Activated CD4-positive, alpha-beta T cell treated with anti-CD3 and anti-CD28 coated beads, Interleukin-2, amount 10 ng/mL, durations not matched to agents 7 days and 5 days (primary cell): Measurements from ENCODE around the gene DTD1. TPM values are rescaled to one million over a fixed set of nuclear protein-coding genes. Genes with fewer than 3 reads are reported as not detected.
A peak's percentile ranks its signal among the peaks of the same experiment; 100 is the strongest.

ENCODE experiments used
- CTCF ChIA-PET: fragments of 350-600 bp; sonication (Branson Sonifier 250); formaldehyde crosslinking; loops from one replicate; lab custom pipeline; 2021; ENCODE audit warnings: antibody characterized with exemption; lab: Charles Lee
- POLR2A ChIA-PET: fragments of 350-600 bp; sonication (Branson Sonifier 250); formaldehyde crosslinking; loops from one replicate; lab custom pipeline; 2021; ENCODE audit warnings: antibody characterized with exemption; lab: Charles Lee
- DNase-seq: peaks from one replicate; pipeline ENCODE4 v3.0.0-alpha.2; 2020
- H3K27ac Mint-ChIP-seq: one replicate; pipeline ENCODE4 v1.8.0; 2021; ENCODE audit warnings: mild to moderate bottlenecking, moderate library complexity, mixed read lengths
- H3K27me3 Mint-ChIP-seq: one replicate; pipeline ENCODE4 v1.8.0; 2021; ENCODE audit warnings: mixed read lengths
- H3K36me3 Mint-ChIP-seq: one replicate; pipeline ENCODE4 v1.8.0; 2021; ENCODE audit warnings: low read depth, mixed read lengths
- H3K4me1 Mint-ChIP-seq: one replicate; pipeline ENCODE4 v1.8.0; 2021; ENCODE audit warnings: mixed read lengths
- H3K4me3 Mint-ChIP-seq: one replicate; pipeline ENCODE4 v1.8.0; 2021; ENCODE audit warnings: mild to moderate bottlenecking, moderate library complexity, mixed read lengths
- H3K9me3 Mint-ChIP-seq: one replicate; pipeline ENCODE4 v1.8.0; 2021; ENCODE audit warnings: mixed read lengths
- total RNA-seq, 2 experiments: library from RNA; stranded (reverse); gene quantifications; one replicate each; pipeline ENCODE4 v1.2.3, GENCODE V29; 2021

The DTD1 gene
- total RNA-seq, 2 experiments from 2014 or later = 17.7 to 19.4 TPM

- Mint-ChIP-seq H3K9me3 (no peaks in the 10 kb centered on the region), H3K36me3 (no peaks in the 10 kb centered on the region)
- CTCF ChIA-PET = no interaction called here
Observed at GRCh38 chr20:18678549-18679419, 90.9 kb downstream of the DTD1 start.

DNA sequence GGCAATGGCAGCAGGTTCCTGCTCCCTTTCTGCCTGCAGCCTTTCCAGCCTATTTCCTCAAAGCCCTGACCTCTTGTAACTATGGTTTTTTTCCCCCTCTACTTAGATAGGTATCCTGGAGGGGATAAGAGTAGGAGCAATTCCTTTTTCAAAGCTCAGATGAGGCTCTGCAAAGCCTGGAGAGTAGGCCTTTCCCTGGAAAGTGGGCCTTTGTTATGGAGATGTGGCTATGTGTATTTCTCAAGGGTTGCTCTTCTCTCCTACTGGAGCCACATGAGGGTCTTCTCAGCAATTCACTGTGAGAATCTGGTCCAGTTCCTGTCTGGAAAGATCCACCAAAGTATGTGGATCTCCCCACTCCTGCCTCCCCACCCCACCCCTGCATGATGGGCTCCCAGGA is 96.0 kb downstream of the DTD1 start:
- CTCF ChIA-PET = no interaction called here
- no peaks in the 10 kb centered on the region for H3K27me3 Mint-ChIP-seq

More at GRCh38 chr20:18678549-18679419, 90.9 kb downstream of the DTD1 start:
- no peak for DNase-seq
- POLR2A ChIA-PET = no interaction called here
- Mint-ChIP-seq H3K27ac (no peak overlapping the region), H3K27me3 (no peaks in the 10 kb centered on the region), H3K4me1 (no peaks in the 10 kb centered on the region), H3K4me3 (no peak overlapping the region)

DNA sequence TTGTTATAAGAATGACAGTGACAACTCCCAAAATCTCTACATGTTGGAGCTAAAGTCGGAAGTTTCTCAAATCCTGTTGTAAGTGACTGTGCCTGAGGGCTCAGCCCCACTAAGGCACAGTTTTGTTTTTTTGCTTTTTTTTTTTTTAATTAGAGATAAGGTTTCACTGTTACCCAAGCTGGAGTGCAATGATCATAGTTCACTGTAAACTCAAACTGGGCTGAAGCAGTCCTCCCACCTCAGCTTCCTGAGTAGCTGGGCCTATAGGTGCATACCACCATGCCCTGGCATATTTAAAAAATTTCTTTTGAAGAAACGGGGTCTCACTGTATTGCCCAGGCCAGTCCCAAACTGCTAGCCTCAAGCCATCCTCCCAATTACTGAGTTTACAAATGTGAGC is 96.9 kb downstream of the DTD1 start:
- Mint-ChIP-seq H3K4me1 (no peaks in the 10 kb centered on the region), H3K9me3 (no peaks in the 10 kb centered on the region), H3K36me3 (no peaks in the 10 kb centered on the region), H3K27me3 (no peaks in the 10 kb centered on the region), H3K27ac (no peak overlapping the region), H3K4me3 (no peak overlapping the region)
- ChIA-PET POLR2A (no interaction called here), CTCF (interaction anchor here (0.7 to 1.3 kb wide), 2 partner anchors 10 to 13 kb away, joined by 3 to 4 read pairs; no protein-coding TSS in a partner anchor)
- DNase-seq = no peak

More for the DNA sequence above, 96.0 kb downstream of the DTD1 start:
- no peak for DNase-seq
- POLR2A ChIA-PET = no interaction called here
- Mint-ChIP-seq H3K27ac (no peak overlapping the region), H3K36me3 (no peaks in the 10 kb centered on the region), H3K4me1 (no peaks in the 10 kb centered on the region), H3K4me3 (no peak overlapping the region), H3K9me3 (no peaks in the 10 kb centered on the region)

DNA sequence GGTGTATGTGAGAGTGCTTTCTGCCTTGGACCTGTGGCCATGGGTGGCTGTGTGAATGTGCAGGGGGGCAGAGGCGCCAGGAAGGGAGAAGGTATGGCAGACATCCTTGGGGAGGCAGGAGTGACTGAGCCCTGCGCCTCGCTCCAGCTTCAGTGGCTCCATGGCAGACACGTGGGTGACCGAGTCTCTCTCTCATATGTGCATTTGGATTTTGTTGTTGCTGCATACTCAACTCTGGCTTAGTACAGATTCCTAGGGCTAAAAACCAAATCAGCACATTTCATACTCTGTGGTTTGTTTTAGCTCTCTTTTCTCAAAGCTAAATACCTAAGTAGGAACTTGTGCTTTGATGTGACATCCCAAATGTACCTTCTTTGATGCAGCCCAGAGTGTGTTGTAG is 97.6 kb downstream of the DTD1 start:
- CTCF ChIA-PET = interaction anchor here (1.3 kb wide), 1 partner anchor 13 kb away, joined by 4 read pairs; no protein-coding TSS in a partner anchor
- H3K36me3 Mint-ChIP-seq = no peaks in the 10 kb centered on the region
- no peak overlapping the region for H3K4me3 Mint-ChIP-seq
- H3K27me3 Mint-ChIP-seq = no peaks in the 10 kb centered on the region
- no peaks in the 10 kb centered on the region for H3K9me3 Mint-ChIP-seq
- H3K27ac Mint-ChIP-seq = no peak overlapping the region
- H3K4me1 Mint-ChIP-seq = no peaks in the 10 kb centered on the region
- POLR2A ChIA-PET = no interaction called here
- no peak for DNase-seq

DNA sequence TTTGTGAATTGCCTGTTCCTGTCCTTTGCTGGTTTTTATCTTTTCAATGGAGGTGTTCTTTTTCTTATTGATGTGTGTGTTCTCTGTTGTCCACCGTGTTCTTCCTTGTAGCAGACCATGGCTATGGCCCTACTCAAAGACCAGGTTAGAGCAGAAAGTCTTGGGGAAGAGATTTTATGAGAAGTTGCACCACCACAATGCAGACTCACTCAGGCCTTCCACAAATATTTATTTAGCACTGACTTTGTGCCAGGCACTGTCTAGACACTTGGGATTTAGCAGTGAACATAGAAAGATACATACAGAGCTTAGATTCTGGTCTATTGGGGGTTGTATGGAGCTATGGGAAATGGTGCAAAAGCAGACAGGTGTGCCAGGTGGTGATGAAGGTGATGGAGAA is 98.8 kb downstream of the DTD1 start:
- ChIA-PET POLR2A (no interaction called here), CTCF (no interaction called here)
- Mint-ChIP-seq H3K4me3 (no peak overlapping the region), H3K36me3 (no peaks in the 10 kb centered on the region), H3K4me1 (no peaks in the 10 kb centered on the region), H3K27ac (peak overlapping the region; percentile 4), H3K9me3 (no peaks in the 10 kb centered on the region), H3K27me3 (no peaks in the 10 kb centered on the region)
- DNase-seq = no peak

GRCh38 chr20:18688676-18689075 is 100.8 kb downstream of the DTD1 start:
- Mint-ChIP-seq H3K4me1 (no peaks in the 10 kb centered on the region), H3K4me3 (no peak overlapping the region), H3K9me3 (no peaks in the 10 kb centered on the region), H3K36me3 (no peaks in the 10 kb centered on the region), H3K27ac (no peak overlapping the region), H3K27me3 (no peaks in the 10 kb centered on the region)
- POLR2A ChIA-PET = no interaction called here
- DNase-seq = no peak
- CTCF ChIA-PET = interaction anchor here (0.7 kb wide), 1 partner anchor 219 kb away, joined by 3 read pairs; no protein-coding TSS in a partner anchor

- H3K36me3 Mint-ChIP-seq = no peaks in the 10 kb centered on the region
- no peak for DNase-seq
- no peaks in the 10 kb centered on the region for H3K4me1 Mint-ChIP-seq
- H3K27me3 Mint-ChIP-seq = no peaks in the 10 kb centered on the region
- CTCF ChIA-PET = no interaction called here
- no peak overlapping the region for H3K27ac Mint-ChIP-seq
- no peak overlapping the region for H3K4me3 Mint-ChIP-seq
- POLR2A ChIA-PET = no interaction called here
- H3K9me3 Mint-ChIP-seq = no peaks in the 10 kb centered on the region
Observed at GRCh38 chr20:18689557-18689956, 101.7 kb downstream of the DTD1 start.

DNA sequence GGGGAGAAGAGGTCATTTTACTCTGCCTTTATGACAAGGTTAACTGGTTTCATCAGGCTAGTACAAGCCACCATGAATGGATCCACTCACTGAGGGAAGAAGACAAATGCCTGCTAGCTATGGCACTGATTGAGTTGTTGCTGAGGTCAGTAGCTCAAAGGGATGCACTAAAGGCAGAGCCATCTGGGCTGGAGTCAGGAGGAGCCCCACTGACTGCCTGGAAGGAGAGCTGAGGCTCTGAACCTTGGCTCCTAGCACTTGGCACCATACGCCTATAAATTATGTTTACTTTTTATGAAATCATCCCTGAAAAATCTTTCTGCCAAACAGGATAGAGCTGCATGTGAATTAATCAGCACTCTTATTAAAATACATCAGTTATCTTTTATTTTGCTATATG is 104.6 kb downstream of the DTD1 start:
- Mint-ChIP-seq H3K36me3 (no peaks in the 10 kb centered on the region), H3K9me3 (no peaks in the 10 kb centered on the region), H3K4me3 (no peak overlapping the region), H3K4me1 (no peaks in the 10 kb centered on the region), H3K27me3 (no peaks in the 10 kb centered on the region), H3K27ac (no peak overlapping the region)
- CTCF ChIA-PET = no interaction called here
- POLR2A ChIA-PET = no interaction called here
- DNase-seq = no peak

DNA sequence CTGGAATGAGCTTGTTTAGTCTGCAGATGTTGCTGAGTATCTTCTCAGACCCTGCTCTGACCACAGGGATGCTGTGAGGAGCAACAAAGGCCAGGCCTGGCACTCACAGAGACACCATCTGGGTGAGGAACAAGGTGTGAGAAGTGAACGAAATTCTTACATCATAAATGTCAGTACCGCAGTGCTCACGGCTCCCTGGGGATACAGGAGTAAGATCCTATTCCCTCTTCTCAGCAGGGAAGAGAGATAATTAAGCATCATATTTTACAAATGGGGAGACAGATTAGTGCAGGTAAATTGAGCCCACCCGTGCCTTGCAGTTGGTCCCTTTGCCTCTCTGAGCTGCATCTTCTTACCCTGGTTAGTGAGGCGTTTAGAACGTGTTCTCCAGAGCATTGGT is 106.2 kb downstream of the DTD1 start:
- ChIA-PET CTCF (interaction anchor here (0.5 kb wide), 1 partner anchor 10 kb away, joined by 3 read pairs; no protein-coding TSS in a partner anchor), POLR2A (no interaction called here)
- DNase-seq = no peak
- Mint-ChIP-seq H3K4me3 (no peak overlapping the region), H3K4me1 (no peaks in the 10 kb centered on the region), H3K27me3 (no peaks in the 10 kb centered on the region), H3K27ac (no peak overlapping the region), H3K36me3 (no peaks in the 10 kb centered on the region), H3K9me3 (no peaks in the 10 kb centered on the region)

DNA sequence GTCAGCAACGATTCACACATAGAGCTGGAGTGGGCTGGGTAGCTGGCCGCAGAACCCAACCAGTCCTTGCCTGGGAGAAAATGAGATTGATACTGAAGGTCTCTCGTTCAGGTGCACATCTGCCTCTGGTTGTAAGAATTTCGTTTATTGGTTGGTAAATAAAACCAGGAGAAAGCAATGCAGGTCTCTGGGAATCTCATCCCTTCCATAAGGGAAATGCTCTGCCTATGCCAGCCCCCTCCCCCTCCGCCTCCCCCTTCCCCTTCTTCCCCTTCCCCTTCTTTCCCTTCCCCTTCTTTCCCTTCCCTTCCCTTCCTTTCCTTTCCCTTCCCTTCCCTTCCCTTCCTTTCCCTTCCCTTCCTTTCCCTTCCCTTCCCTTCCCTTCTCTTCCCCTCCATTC is 107.3 kb downstream of the DTD1 start:
- H3K4me3 Mint-ChIP-seq = no peak overlapping the region
- no peak for DNase-seq
- POLR2A ChIA-PET = no interaction called here
- H3K27ac Mint-ChIP-seq = no peak overlapping the region
- no peaks in the 10 kb centered on the region for H3K36me3 Mint-ChIP-seq
- CTCF ChIA-PET = no interaction called here
- H3K9me3 Mint-ChIP-seq = no peaks in the 10 kb centered on the region
- no peaks in the 10 kb centered on the region for H3K4me1 Mint-ChIP-seq
- no peaks in the 10 kb centered on the region for H3K27me3 Mint-ChIP-seq

- H3K27ac Mint-ChIP-seq = no peak overlapping the region
- ChIA-PET POLR2A (no interaction called here), CTCF (interaction anchor here (1.3 kb wide), 1 partner anchor 14 kb away, joined by 4 read pairs; no protein-coding TSS in a partner anchor)
- no peaks in the 10 kb centered on the region for H3K9me3 Mint-ChIP-seq
- H3K4me1 Mint-ChIP-seq = no peaks in the 10 kb centered on the region
- no peaks in the 10 kb centered on the region for H3K36me3 Mint-ChIP-seq
- no peak for DNase-seq
- no peaks in the 10 kb centered on the region for H3K27me3 Mint-ChIP-seq
- H3K4me3 Mint-ChIP-seq = no peak overlapping the region
Observed at GRCh38 chr20:18698735-18699380, 111.0 kb downstream of the DTD1 start.

GRCh38 chr20:18701969-18702368 is 114.1 kb downstream of the DTD1 start:
- Mint-ChIP-seq H3K9me3 (no peaks in the 10 kb centered on the region), H3K4me3 (no peak overlapping the region), H3K27me3 (no peaks in the 10 kb centered on the region), H3K36me3 (no peaks in the 10 kb centered on the region), H3K27ac (no peak overlapping the region), H3K4me1 (peaks cover 4% of the 10 kb centered on the region)
- ChIA-PET POLR2A (no interaction called here), CTCF (no interaction called here)
- DNase-seq = no peak

- no peak overlapping the region for H3K27ac Mint-ChIP-seq
- ChIA-PET CTCF (no interaction called here), POLR2A (no interaction called here)
- H3K4me3 Mint-ChIP-seq = no peak overlapping the region
- H3K27me3 Mint-ChIP-seq = no peaks in the 10 kb centered on the region
- H3K36me3 Mint-ChIP-seq = no peaks in the 10 kb centered on the region
- peaks cover 4% of the 10 kb centered on the region for H3K4me1 Mint-ChIP-seq
- DNase-seq = no peak
- no peaks in the 10 kb centered on the region for H3K9me3 Mint-ChIP-seq
Observed at GRCh38 chr20:18702736-18703135, 114.9 kb downstream of the DTD1 start.
